Vagina (tissue), 2 donors: ENCODE results near the gene DDX20. TPM values are rescaled to one million over a fixed set of nuclear protein-coding genes. Genes with fewer than 3 reads are reported as not detected.
A peak's percentile ranks its signal among the peaks of the same experiment; 100 is the strongest.

Source experiments
- DNase-seq, 2 donors: peaks; one replicate each; pipeline ENCODE4 v3.0.0-alpha.2; 2017; ENCODE audit errors: extremely low spot score in 2 of 2
- H3K27ac ChIP-seq: fragments of 200-600 bp; sonication (generic); one replicate; pipeline ENCODE4 v1.5.1; 2019
- H3K27me3 ChIP-seq: fragments of 200-600 bp; sonication (generic); one replicate; pipeline ENCODE4 v1.5.1; 2019
- H3K36me3 ChIP-seq, 2 donors: fragments of 200-600 bp; sonication (generic); one replicate each; pipeline ENCODE4 v1.5.1; 2017 to 2019
- H3K4me1 ChIP-seq: fragments of 200-600 bp; sonication (generic); one replicate; pipeline ENCODE4 v1.5.1; 2019
- H3K4me3 ChIP-seq, 2 donors: fragments of 200-600 bp; sonication (generic); 1 replicate in 1 of 2; 2 replicates in 1 of 2; pipeline ENCODE4 v1.5.1; 2016 to 2019
- H3K9me3 ChIP-seq: fragments of 200-600 bp; sonication (generic); one replicate; pipeline ENCODE4 v1.5.1; 2019
- POLR2A ChIP-seq, 2 donors: fragments of 450-650 bp; IDR thresholded peaks; one replicate each; pipeline ENCODE4 v1.6.1; 2017; ENCODE audit warnings: antibody characterized with exemption in 2 of 2, mild to moderate bottlenecking in 2 of 2, moderate library complexity in 2 of 2
- POLR2AphosphoS5 ChIP-seq, 2 donors: sonication (generic); formaldehyde crosslinking; IDR thresholded peaks; one replicate each; pipeline ENCODE4 v1.9.0; 2017; ENCODE audit warnings: antibody characterized with exemption in 2 of 2, mild to moderate bottlenecking in 2 of 2, low read depth in 1 of 2; ENCODE audit not compliant: insufficient read depth in 1 of 2
- intact Hi-C: fragments of 100-400 bp; cut with DNase I; formaldehyde crosslinking; loops from one replicate; pipeline ENCODE4 v1.15.1; 2023
- total RNA-seq: library from RNA; depleted of rRNA; stranded (reverse); fragments of >200 nt; gene quantifications from one replicate; pipeline ENCODE4 v1.2.3, GENCODE V29; 2016
- TF ChIP-seq, protein P1 (sequence below), 3 experiments: fragments of 450-650 bp in 2 of 3; fragments of 200-600 bp in 1 of 3; sonication (generic) in 1 of 3; IDR thresholded peaks; one replicate each; pipeline ENCODE4 v1.5.1; 2017 to 2019; ENCODE audit warnings: antibody characterized with exemption in 3 of 3, mild to moderate bottlenecking in 2 of 3, moderate library complexity in 2 of 3

The DDX20 gene
- total RNA-seq, 1 donor from 2014 or later = 16.2 TPM

DNA sequence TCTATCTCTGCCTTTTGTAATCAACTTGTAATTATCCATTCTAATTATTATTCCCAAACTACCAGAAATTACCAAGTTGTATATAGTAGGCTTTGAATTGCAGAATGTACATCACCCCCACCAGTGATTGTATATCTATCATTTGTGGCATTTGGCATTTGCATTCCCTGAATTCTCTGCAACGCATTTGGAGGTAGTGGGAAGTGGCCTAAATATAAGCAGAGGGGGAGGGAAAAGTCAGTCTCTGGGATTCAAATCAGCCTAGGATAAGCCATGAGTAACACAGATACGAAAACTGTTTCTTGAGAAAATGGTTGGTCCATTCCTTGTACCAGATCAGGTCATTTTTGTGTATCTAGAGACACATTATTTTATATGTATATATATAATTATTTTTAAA, 20.7 kb downstream of the DDX20 start:
- no peak overlapping the region for H3K27ac ChIP-seq
- no peak overlapping the region for H3K4me3 ChIP-seq
- no peaks in the 10 kb centered on the region for H3K27me3 ChIP-seq
- intact Hi-C loops = no loop called here
- H3K9me3 ChIP-seq = no peaks in the 10 kb centered on the region
- no peak for DNase-seq
- H3K36me3 ChIP-seq = no peaks in the 10 kb centered on the region
- TF ChIP-seq POLR2A (IDR thresholded peaks at IDR 0.05) (no peak), POLR2AphosphoS5 (IDR thresholded peaks at IDR 0.05; ENCODE audit: insufficient read depth in 1 of 2, low read depth in 1 of 2) (no peak)
- TF ChIP-seq, protein P1, sequence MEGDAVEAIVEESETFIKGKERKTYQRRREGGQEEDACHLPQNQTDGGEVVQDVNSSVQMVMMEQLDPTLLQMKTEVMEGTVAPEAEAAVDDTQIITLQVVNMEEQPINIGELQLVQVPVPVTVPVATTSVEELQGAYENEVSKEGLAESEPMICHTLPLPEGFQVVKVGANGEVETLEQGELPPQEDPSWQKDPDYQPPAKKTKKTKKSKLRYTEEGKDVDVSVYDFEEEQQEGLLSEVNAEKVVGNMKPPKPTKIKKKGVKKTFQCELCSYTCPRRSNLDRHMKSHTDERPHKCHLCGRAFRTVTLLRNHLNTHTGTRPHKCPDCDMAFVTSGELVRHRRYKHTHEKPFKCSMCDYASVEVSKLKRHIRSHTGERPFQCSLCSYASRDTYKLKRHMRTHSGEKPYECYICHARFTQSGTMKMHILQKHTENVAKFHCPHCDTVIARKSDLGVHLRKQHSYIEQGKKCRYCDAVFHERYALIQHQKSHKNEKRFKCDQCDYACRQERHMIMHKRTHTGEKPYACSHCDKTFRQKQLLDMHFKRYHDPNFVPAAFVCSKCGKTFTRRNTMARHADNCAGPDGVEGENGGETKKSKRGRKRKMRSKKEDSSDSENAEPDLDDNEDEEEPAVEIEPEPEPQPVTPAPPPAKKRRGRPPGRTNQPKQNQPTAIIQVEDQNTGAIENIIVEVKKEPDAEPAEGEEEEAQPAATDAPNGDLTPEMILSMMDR (IDR thresholded peaks at IDR 0.05) = no peak
- H3K4me1 ChIP-seq = no peaks in the 10 kb centered on the region

DNA sequence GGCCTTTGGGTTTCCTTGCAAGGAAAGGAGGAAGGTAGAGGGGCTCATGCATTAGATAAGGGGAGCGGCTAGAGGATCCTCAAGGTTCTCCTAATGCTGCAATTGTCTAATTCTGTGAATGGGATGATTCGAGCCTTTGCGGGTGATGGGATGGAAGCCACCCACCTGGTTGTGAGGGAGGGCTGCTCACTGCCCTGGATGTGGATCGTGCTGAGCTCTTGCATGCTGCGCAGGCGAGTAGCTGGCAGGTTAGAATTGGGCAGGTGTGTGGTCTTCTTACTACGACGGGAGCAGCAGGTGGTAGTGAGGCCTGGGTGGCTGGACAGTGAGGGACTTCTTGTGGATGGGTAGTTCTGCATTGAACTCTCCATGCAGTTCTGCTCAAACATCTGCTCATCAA, 21.2 kb downstream of the DDX20 start:
- peak in 1 of 2 donors; percentile 74 for DNase-seq
- no peak overlapping the region for H3K27ac ChIP-seq
- H3K9me3 ChIP-seq = no peaks in the 10 kb centered on the region
- H3K36me3 ChIP-seq = no peaks in the 10 kb centered on the region
- TF ChIP-seq, protein P1 (IDR thresholded peaks at IDR 0.05) = no peak
- TF ChIP-seq POLR2A (IDR thresholded peaks at IDR 0.05) = no peak
- TF ChIP-seq POLR2AphosphoS5 (IDR thresholded peaks at IDR 0.05; ENCODE audit: insufficient read depth in 1 of 2, low read depth in 1 of 2) = no peak
- no peak overlapping the region for H3K4me3 ChIP-seq
- H3K27me3 ChIP-seq = no peaks in the 10 kb centered on the region
- no peaks in the 10 kb centered on the region for H3K4me1 ChIP-seq
- intact Hi-C loops = no loop called here

DNA sequence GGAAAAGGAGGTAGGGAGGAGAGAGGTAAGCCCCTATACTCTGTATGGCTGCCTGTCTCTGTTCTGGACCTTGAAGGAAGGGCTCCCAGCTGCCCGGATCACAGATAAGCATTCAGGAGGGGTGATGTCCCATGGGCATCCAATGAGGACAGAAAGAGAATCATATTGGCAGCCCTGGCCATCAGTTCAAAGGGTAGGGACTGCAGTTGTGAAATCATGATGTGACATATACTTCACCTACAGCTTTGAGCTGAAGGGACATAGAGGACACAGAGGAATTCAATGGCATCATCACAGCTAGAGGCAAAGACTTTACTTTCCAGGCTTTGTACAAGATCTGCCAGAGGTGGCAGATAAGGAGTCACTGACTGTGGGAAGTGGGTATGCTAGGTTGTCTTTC, 21.6 kb downstream of the DDX20 start:
- DNase-seq = no peak
- no peaks in the 10 kb centered on the region for H3K9me3 ChIP-seq
- no peak overlapping the region for H3K27ac ChIP-seq
- no peaks in the 10 kb centered on the region for H3K36me3 ChIP-seq
- H3K4me1 ChIP-seq = no peaks in the 10 kb centered on the region
- TF ChIP-seq, protein P1 (IDR thresholded peaks at IDR 0.05) = no peak
- TF ChIP-seq POLR2A (IDR thresholded peaks at IDR 0.05) (no peak), POLR2AphosphoS5 (IDR thresholded peaks at IDR 0.05; ENCODE audit: insufficient read depth in 1 of 2, low read depth in 1 of 2) (no peak)
- no peaks in the 10 kb centered on the region for H3K27me3 ChIP-seq
- no peak overlapping the region for H3K4me3 ChIP-seq
- intact Hi-C loops = no loop called here

DNA sequence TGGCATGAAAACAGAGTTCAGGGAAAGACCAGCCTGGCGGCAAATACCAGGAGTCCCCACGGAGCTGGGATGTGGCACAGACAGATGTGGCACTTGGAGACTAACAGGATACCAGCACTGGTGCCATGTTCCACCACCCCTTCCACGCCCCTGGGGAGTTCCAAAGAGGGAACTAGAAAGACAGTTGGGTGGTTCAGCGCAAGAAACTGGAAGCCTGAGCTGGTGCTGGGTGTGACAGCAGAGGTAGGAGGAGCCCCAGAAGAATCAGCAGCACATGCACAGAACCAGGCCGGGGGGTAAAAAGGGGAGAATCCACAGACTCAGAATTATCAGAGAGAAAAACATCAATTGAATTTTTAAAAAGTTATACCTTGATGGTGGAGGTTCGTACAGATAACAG, 22.4 kb downstream of the DDX20 start:
- Histone ChIP-seq H3K27ac (no peak overlapping the region), H3K9me3 (no peaks in the 10 kb centered on the region), H3K36me3 (no peaks in the 10 kb centered on the region), H3K4me1 (no peaks in the 10 kb centered on the region), H3K27me3 (no peaks in the 10 kb centered on the region), H3K4me3 (no peak overlapping the region)
- TF ChIP-seq, protein P1 (IDR thresholded peaks at IDR 0.05) = no peak
- TF ChIP-seq POLR2AphosphoS5 (IDR thresholded peaks at IDR 0.05; ENCODE audit: insufficient read depth in 1 of 2, low read depth in 1 of 2) (no peak), POLR2A (IDR thresholded peaks at IDR 0.05) (no peak)
- peak in 1 of 2 donors; percentile 56 for DNase-seq
- intact Hi-C loops = no loop called here

DNA sequence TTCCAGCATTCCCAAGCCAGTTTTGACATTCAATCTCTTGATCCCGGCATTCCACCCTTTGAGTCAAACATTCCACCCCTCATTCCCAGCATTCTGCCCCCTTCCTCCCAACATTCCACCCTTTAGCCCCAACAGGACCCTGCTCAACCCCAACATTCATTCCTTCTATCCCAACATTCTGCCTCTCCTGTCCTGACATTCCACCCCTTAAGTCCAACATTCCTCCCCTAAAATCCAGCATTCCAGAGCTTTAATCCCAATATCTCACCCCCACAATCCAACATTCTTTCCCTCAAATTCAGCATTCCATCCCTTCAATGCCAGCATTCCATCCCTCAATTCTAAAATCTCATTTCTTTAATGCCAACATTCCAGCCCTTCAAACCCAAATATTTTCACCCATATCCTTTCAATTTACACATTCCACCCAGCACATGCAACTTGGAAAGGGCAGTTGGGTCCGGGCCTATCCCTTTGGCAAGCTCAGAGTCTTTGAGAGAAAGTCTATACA, 22.9 kb downstream of the DDX20 start:
- TF ChIP-seq, protein P1 (IDR thresholded peaks at IDR 0.05) = no peak
- TF ChIP-seq POLR2AphosphoS5 (IDR thresholded peaks at IDR 0.05; ENCODE audit: insufficient read depth in 1 of 2, low read depth in 1 of 2) (no peak), POLR2A (IDR thresholded peaks at IDR 0.05) (no peak)
- Histone ChIP-seq H3K36me3 (no peaks in the 10 kb centered on the region), H3K4me3 (no peak overlapping the region), H3K27me3 (no peaks in the 10 kb centered on the region), H3K9me3 (no peaks in the 10 kb centered on the region), H3K4me1 (no peaks in the 10 kb centered on the region), H3K27ac (no peak overlapping the region)
- DNase-seq = no peak
- intact Hi-C loops = no loop called here
